HG03045 (cell line): ENCODE results near the gene MFSD8.
"Not testable (repeated sequence)": the region's sequence is repeated elsewhere in the genome, so short reads cannot be mapped to it uniquely, and the experiment has no call there.

Experiments used
- ATAC-seq: cut with Tn5 transposase; IDR thresholded peaks from one replicate; pipeline ENCODE4 v1.9.1; 2021; ENCODE audit warnings: mild to moderate bottlenecking, moderate library complexity; ENCODE audit not compliant: unreplicated experiment

The MFSD8 gene, protein sequence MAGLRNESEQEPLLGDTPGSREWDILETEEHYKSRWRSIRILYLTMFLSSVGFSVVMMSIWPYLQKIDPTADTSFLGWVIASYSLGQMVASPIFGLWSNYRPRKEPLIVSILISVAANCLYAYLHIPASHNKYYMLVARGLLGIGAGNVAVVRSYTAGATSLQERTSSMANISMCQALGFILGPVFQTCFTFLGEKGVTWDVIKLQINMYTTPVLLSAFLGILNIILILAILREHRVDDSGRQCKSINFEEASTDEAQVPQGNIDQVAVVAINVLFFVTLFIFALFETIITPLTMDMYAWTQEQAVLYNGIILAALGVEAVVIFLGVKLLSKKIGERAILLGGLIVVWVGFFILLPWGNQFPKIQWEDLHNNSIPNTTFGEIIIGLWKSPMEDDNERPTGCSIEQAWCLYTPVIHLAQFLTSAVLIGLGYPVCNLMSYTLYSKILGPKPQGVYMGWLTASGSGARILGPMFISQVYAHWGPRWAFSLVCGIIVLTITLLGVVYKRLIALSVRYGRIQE

DNA sequence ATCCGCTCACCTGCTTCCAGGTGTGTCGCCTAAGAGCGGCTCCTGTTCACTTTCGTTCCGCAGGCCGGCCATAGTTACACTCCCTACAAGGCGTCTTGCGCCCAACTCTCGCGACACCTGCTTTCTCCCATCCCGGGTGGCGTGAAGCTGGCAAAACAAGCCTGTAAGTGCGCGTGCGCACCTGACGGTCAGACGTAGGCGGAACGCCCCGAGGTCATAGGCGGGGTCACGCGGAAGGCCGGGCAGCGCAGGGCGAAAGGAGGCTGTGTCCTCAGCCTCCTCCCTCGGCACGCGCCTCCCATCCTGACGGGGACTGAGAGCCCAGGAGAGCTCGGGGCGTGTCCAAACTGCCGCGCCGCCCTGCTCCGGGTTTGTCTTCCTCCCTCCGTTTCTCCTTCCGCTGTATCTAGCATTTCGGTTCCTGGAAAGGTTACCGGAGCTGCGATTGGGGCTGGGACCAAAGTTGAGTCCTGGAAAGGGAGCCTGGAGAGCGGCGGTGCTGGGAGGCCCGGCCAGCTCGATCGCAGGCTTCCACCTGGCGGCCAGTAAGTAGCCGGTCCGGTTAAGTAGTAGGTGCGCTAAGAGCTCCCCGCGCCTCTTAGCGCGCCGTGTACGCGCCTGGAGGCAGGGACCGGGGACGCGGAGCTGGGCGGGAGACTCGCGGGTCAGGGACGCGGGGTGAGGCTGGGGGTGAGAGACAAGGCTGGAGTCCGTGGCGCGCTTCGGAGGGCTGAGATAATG, at the start of gene MFSD8, which contains the start of gene ABHD18:
Gene MFSD8 (minus strand): TSS at position 112 of the 741 bp plus-strand sequence. CDS start 40 bp downstream, at position 72.
Gene ABHD18 (plus strand): TSS at position 345 of the 741 bp plus-strand sequence. CDS start 17,550 bp downstream, outside the sequence.
- peak; percentile 97 for ATAC-seq

DNA sequence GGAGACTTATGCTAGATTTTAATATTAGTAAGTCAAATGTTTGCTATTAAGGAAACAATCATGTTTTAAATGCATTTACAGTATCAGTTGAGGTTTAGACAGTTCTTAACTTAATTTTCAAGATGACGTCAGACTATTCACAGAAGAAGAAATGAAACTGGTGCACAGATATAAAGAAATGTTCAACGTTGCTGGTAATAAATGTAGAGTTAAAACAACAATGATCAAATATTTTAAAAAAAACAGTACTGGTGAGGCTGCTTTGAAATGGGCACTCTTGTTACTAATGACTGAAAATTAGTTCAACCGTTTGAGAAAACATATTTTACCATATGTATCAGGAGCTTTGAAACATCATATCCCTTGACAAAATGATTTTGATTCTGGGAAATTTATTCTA, 44.5 kb upstream of the MFSD8 start:
- no peak for ATAC-seq

DNA sequence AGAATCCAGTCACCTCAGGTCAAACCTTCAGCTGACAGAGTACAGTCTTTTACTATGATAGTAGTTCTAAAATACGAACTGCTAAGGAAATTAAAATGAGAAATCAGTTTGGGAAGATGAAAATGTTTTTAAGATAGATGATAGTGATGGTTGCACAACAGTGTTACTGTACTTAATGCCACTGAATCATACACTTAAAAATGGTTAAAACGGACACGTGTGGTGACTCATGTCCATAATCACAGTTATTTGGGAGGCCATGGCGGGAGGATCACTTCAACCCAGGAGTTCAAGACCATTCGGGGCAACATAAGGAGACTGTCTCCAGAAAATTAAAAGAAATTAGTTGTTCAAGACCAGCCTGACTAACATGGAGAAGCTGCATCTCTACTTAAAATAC, 41.6 kb upstream of the MFSD8 start:
- no peak for ATAC-seq

DNA sequence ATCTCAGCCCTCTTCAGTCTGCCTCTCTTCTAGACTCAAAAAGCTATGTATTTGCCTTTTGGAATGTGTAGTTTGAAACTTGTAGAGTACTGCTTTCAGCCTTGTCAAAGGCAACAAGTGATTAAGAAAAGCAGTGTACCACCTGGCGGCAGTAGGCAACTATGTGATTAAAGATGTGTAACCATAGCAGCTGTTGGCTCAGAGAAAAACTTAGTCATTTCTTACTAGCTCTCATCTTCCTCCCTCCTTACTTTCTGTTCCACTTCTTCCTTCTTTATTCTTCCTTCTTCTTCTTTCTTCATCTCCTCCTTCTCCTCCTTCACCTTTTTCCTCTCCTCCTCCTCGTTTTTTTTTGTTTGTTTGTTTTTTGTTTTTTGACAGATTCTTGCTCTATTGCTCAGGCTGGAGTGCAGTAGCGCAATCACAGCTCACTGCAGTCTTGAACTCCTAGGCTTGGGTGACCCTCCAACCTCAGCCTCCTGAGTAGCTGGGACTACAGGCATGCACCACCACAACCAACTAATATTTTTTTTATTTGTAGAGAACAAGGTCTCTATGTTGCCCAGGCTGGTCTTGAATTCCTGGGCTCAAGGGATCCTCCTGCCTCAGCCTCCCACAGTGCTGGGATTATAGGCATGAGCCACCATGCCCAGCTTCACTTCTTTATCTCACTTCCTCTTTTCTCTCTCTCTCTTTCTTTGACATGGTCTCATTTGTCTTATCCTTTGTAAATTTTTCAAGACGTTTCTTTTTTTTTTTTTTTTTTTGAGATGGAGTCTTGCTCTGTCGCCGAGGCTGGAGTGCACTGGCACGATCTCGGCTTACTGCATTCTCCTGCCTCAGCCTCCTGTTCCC, 32.8 kb upstream of the MFSD8 start:
- ATAC-seq, result peak; percentile 98

DNA sequence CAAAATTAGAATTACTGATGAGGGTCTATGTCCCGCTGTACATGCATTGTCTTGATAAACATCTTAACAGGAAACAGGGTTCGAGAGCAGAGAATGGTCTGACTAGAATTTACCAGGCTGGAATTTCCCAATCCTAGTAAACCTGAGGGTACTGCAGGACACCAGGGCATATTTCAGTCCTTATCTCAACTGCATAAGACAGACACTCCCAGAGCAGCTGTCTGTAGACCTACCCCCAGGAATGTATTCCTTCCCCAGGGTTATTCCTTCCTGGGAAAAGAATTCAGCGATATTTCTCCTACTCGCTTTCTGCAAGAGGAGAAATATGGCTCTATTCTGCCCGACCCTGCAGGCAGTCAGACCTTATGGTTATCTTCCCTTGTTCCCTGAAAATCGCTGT, 31.5 kb upstream of the MFSD8 start:
- ATAC-seq, result not testable (repeated sequence)

DNA sequence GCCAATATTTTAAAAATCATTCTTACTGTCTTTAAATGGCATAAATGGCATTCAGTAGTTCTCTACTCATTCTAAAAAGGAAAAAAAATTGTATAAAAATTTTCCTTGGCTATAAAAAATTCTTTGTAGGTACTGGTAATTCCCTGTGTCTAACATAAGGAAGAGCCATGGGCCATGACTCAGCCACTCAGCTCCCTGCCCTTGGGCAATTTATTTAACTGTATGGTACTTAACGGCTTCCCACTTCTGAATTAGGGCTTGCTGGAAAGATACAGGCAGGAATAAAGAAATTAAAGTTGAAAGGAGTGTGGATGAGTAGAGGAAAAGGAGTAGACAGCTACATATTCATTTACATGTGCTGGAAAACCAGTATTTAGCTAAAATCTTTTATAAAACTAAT, 30.8 kb upstream of the MFSD8 start:
- ATAC-seq, result no peak

DNA sequence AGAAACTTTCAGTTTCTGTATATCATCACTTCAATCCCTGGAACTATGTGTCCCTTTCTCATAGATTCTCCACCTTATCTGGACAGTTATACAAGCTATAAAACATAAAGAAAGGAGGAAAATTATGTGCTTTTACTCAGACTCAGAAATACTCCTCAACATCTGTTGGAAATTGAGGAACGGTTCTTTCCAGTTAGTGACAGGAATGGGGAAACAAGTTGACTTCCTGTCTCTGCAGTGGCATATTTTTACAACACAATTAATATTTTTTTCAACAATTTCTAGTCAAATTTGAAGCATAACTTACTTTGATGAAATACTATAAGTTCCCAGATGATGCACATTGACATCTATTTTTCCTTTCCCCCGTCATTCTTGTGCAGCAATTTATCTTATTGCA, 28.2 kb upstream of the MFSD8 start:
- ATAC-seq, result no peak

DNA sequence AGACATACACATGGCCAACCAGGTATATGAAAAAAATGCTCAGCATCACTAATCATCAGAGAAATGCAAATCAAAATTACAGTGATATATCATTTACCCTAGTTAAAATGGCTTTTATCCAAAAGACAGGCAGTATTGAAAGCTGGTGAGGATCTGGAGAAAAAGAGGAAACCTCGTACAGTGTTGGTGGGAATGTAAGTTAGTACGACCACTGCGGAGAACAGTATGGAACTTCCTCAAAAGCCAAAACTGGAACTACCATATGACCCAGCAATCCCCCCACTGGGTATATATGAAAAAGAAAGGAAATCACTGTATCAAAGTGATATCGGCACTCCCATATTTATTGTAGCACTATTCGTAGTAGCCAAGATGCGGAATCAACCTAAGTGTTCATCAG, 23.7 kb upstream of the MFSD8 start:
- no peak for ATAC-seq

DNA sequence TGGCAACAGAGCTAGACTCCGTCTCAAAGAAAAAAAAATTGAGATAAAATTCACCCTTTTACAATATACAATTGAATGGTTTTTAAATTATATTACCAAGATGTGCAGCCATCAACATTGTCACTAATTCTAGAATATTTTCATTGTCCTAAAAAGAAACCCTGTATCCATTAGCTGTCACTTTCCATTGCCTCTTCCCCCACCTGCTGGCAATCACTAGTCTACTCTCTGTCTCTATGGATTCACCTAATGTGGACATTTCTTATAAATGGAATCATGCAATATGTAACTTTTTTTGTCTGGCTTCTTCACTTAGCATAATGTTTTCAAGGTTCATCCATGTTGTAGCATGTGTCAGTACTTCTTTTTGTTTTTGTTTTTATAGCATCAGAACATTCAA, 21.0 kb upstream of the MFSD8 start:
- ATAC-seq, result no peak

DNA sequence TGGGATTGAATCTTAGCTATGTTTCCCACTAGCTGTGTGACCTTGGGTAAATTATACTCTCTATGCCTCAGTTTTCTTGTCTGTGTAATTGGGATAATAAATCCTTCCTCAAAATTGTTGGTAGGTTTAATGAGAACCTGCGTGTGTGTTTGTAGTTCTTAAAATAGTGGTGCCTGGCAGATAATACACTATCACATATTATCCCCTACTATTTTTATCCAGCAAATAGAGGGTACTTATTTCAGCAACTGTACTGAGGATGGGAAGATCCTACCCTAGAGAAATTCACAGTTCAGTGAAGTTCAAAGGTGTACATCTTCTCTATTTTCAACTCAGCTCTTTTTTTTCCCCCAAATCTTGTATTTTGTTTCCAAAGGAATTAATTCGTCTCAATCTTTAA, 17.5 kb upstream of the MFSD8 start:
- no peak for ATAC-seq

DNA sequence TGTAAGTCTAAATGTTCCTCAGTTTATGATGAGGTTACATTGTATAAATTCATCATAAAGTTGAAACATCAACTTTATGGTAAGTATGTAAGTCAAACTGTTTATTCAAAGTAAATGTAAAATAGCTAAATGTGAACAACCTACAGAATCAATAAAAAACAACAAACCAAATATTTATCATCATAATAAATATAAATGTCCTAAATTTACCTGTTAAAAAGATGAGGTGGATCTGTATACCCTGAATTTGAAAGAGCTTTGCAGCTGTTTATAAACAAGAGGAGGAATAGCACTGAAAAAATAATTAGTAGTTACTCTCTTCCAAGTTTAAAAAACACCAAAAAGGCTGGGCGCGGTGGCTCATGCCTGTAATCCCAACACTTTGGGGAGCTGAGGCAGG, 14.0 kb upstream of the MFSD8 start:
- no peak for ATAC-seq

DNA sequence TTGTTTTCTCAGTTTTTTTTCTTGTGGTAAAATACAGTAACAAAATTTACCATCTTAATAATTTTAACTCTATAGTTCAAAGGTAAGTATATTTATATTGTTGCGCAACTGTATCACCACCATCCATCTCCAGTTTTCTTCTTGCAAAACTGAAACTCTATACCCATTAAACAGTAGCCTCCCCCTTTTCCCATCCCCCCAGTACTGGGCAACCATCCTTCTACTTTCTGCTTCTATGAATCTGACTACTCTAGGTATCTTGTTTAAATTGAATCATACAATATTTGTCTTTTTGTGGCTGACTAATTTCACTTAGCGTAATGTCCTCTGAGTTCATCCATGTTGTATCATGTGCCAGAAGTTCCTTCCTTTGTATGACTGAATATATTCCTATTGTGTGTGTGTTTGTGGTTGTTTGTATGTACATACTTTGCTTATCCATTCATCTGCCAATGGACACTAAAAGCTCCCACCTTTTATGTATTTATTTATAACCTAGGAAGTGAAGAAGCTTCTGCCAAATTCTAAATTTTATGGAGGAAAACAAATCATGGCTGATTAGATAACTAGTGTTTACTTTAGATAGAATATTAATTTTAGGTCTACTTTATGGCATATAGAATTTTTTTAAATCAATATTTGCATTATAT, 10.3 kb upstream of the MFSD8 start:
- ATAC-seq, result no peak

DNA sequence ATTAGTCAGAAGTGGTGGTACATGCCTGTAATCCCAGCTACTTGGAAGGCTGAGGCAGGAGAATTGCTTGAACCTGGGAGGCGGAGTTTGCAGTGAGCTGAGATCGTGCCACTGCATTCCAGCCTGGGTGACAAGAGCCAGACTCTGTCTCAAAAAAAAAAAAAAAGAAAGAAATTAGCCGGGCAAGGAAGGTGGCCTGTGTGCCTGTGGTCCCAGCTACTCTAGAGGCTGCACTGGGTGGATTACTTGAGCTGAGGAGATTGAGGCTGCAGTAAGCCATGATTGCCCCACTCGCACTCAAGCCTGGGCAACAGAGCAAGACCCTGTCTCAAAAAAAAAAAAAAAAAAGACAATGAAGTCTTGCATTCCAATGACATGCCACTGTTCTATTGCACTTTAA, 6.0 kb upstream of the MFSD8 start:
- not testable (repeated sequence) for ATAC-seq

DNA sequence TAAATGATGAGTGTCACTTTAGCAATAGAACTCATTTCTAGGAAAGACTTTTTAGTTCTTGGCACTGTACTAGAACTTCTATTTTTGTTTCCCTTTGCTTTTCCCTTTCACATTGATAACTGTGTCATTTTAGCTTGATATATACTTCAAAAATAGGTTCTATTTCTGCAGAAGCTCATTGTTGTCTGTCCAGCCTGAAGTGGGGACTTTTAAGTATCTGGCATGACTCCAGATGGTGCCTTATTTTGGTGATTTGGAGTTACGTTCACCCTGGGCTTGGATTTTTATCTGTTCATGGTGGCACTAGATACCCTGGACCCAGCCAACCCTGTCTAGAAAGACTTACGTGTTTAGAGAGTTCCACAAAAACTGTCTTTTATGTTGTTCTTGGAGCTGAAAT, 3.6 kb upstream of the MFSD8 start:
- no peak for ATAC-seq

DNA sequence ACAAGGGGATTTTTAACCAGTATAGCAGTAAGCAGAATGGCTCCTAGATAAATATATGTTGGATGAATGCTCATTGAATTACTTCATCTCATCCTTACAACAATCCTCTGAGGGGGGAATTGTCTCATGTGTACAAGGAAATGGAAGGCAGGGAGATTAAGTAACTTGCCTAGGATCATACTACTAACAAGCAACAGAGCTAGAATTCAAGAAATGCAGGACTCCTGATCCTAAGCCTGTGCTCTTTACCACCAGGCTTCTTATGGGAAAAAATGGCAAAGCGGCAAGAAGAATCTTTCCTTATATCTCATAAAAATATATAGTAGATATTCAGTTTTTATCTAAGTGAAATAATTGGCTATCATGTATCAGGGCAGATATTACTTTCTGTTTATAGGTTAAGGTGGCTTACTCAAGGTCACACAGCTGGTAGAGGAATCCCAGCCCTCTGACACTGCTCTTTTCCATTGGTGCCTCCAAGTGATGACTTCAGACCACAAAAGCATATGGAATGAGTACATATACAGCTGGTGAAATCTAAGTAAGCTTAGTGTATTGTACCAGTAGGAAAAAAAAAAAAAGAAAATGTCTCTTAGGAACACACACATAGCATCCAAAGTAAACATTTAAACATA, 2.3 kb upstream of the MFSD8 start:
- ATAC-seq, result no peak

DNA sequence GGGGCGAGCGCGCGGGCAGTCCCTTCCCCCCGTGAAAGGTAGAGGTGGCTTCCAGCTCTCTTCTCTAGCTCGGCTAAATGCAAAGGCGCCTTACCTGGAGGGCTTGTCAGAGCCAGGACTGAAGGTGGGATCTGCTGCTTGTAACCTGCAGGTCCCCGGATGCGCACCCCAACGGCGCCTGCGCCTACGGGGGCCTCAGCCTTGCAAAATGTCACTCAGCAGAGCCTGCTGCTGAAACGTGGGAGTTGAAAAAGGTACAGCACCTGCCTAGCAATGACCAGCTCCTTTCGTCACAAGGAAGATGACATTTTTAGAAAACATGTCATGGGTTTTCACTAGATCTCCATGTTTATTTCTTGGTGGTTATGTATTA, 816 bp upstream of the MFSD8 start:
- peak; percentile 28 for ATAC-seq

DNA sequence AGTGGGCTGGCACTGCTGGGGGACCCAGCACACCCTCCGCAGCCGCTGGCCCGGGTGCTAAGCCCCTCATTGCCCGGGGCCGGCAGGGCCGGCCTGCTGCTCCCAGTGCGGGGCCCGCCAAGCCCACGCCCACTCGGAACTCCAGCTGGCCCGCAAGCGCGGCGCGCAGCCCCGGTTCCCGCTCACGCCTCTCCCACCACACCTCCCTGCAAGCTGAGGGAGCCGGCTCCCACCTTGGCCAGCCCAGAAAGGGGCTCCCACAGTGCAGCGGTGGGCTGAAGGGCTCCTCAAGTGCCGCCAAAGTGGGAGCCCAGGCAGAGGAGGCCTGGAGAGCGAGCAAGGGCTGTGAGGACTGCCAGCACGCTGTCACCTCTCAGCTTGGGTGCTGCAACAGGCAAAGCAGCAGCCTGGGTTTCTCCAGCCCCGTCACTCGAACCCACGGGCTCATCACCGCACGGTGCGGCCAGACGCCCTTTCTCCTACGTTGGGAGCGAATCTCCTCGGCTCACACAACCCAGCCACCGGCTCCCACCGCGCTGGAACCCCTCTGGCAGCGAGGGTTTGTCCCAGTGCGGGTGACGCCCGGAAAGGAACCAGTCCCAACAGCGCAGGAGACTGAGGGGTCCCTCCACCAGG, 429 bp downstream of the MFSD8 start:
- peak; percentile 28 for ATAC-seq

DNA sequence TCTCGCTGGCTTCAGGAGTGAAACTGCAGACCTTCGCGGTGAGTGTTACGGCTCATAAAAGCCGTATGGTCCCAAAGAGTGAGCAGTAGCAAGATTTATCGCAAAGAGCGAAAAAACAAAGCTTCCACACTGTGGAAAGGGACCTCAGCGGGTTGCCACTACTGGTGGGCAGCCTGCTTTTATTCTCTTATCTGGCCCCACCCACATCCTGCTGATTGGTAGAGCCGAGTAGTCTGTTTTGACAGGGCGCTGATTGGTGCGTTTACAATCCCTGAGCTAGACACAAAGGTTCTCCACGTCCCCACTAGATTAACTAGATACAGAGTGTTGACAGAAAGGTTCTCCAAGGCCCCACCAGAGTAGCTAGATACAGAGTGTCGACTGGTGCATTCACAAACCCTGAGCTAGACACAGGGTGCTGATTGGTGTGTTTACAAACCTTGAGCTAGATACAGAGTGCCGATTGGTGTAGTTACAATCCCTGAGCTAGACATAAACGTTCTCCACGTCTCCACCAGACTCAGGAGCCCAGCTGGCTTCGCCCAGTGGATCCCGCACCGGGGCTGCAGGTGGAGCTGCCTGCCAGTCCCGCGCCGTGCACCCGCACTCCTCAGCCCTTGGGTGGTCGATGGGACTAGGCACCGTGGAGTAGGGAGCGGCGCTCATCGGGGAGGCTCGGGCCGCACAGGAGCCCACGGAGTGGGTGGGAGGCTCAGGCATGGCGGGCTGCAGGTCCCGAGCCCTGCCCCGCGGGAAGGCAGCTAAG, 1.2 kb downstream of the MFSD8 start:
- ATAC-seq, result not testable (repeated sequence)

DNA sequence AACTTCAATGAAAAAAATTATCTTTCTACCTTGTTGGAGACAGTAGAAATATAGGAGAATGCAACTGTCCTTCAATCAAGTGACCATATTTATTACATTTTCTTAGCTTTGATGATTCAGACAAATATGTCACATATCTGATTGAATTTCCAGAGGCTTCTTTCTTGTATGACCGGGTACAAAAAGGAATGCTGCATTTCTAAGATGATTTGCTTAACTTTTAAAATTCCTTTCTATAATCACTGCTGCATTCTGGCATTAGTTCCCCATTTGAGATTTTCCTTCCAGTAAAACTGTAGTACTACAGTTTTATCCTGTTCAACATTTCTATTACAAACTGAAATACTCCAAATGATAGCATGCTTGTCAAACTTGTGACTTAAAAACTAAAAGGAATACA, 5.2 kb downstream of the MFSD8 start:
- no peak for ATAC-seq
